DOHH2 (cell line): ENCODE measurements around the gene ZNF578.
A peak's percentile ranks its signal among the peaks of the same experiment; 100 is the strongest.

Source experiments
- H3F3A ChIP-seq: fragments of 200-600 bp; sonication (generic), shearing (Covaris generic); 2 replicates; pipeline ENCODE4 v1.6.0; 2016; ENCODE audit warnings: antibody characterized with exemption, mild to moderate bottlenecking; ENCODE audit not compliant: control insufficient read depth, insufficient read depth
- H3K27ac ChIP-seq: fragments of 200-600 bp; sonication (generic); 2 replicates; pipeline ENCODE4 v1.5.1; 2014; ENCODE audit warnings: low read depth, mild to moderate bottlenecking, low read length, moderate library complexity
- H3K27me3 ChIP-seq: fragments of 200-600 bp; sonication (generic); 2 replicates; pipeline ENCODE4 v1.6.1; 2014; ENCODE audit warnings: mild to moderate bottlenecking, low read length, mixed read lengths; ENCODE audit not compliant: control insufficient read depth
- H3K36me3 ChIP-seq: fragments of 200-600 bp; sonication (generic); 2 replicates; pipeline ENCODE4 v1.6.1; 2014; ENCODE audit warnings: mild to moderate bottlenecking, low read length, moderate library complexity, mixed read lengths; ENCODE audit not compliant: control insufficient read depth
- H3K4me1 ChIP-seq: fragments of 200-600 bp; sonication (generic); 2 replicates; pipeline ENCODE4 v1.6.1; 2014; ENCODE audit warnings: mild to moderate bottlenecking, low read length, mixed read lengths; ENCODE audit not compliant: control insufficient read depth
- H3K4me2 ChIP-seq: fragments of 200-600 bp; sonication (generic); 2 replicates; pipeline ENCODE4 v1.6.0; 2014; ENCODE audit warnings: mild to moderate bottlenecking, low read length, moderate library complexity
- H3K4me3 ChIP-seq: fragments of 200-600 bp; sonication (generic); 2 replicates; pipeline ENCODE4 v1.5.1; 2014; ENCODE audit warnings: mild to moderate bottlenecking, low read length, mixed read lengths
- H3K79me2 ChIP-seq: fragments of 200-600 bp; sonication (generic); 2 replicates; pipeline ENCODE4 v1.6.1; 2014; ENCODE audit warnings: mild to moderate bottlenecking, low read length, mixed read lengths; ENCODE audit not compliant: control insufficient read depth
- H3K9me2 ChIP-seq: fragments of 200-600 bp; sonication (generic); replicated peaks from 2 replicates; pipeline ENCODE4 v1.6.1; 2014; ENCODE audit warnings: mild to moderate bottlenecking, low read length, mixed read lengths; ENCODE audit not compliant: control insufficient read depth
- H3K9me3 ChIP-seq: fragments of 200-600 bp; sonication (generic); 2 replicates; pipeline ENCODE4 v1.6.1; 2014; ENCODE audit warnings: antibody characterized with exemption, low read length, mixed read lengths; ENCODE audit not compliant: control insufficient read depth, insufficient read depth
- H4K20me1 ChIP-seq: fragments of 200-600 bp; sonication (generic); 2 replicates; pipeline ENCODE4 v1.6.0; 2014; ENCODE audit warnings: low read depth, mild to moderate bottlenecking, antibody characterized with exemption, low read length, moderate library complexity; ENCODE audit not compliant: control insufficient read depth, insufficient read depth
- CTCF ChIP-seq: fragments of 200-600 bp; sonication (generic); IDR thresholded peaks from one replicate; pipeline ENCODE4 v1.5.1; 2014; ENCODE audit warnings: antibody characterized with exemption, mild to moderate bottlenecking, low read depth, low read length; ENCODE audit not compliant: poor library complexity, severe bottlenecking
- EZH2phosphoT487 ChIP-seq: fragments of 200-600 bp; sonication (generic); IDR thresholded peaks from 2 replicates; pipeline ENCODE4 v1.6.1; 2017; ENCODE audit warnings: borderline replicate concordance, mild to moderate bottlenecking, antibody characterized with exemption, low read length, moderate library complexity, mixed read lengths

Gene ZNF578

GRCh38 chr19:52522551-52522950 is 69.2 kb downstream of the ZNF578 start:
- no peaks in the 10 kb centered on the region for H3K36me3 ChIP-seq
- H3F3A ChIP-seq = no peaks in the 10 kb centered on the region
- no peaks in the 10 kb centered on the region for H3K9me2 ChIP-seq
- TF ChIP-seq EZH2phosphoT487 (no peak), CTCF (no peak)
- H3K27ac ChIP-seq = no peak overlapping the region
- H3K79me2 ChIP-seq = peaks cover under 1% of the 10 kb centered on the region
- H3K4me1 ChIP-seq = peaks cover 4% of the 10 kb centered on the region
- no peaks in the 10 kb centered on the region for H4K20me1 ChIP-seq
- H3K4me3 ChIP-seq = no peak overlapping the region
- no peaks in the 10 kb centered on the region for H3K27me3 ChIP-seq
- no peak overlapping the region for H3K4me2 ChIP-seq
- H3K9me3 ChIP-seq = no peaks in the 10 kb centered on the region

- Histone ChIP-seq H3K79me2 (peaks cover 16% of the 10 kb centered on the region), H3K9me2 (no peaks in the 10 kb centered on the region), H4K20me1 (no peaks in the 10 kb centered on the region), H3K27me3 (no peaks in the 10 kb centered on the region), H3K4me3 (no peak overlapping the region), H3K27ac (no peak overlapping the region), H3F3A (no peaks in the 10 kb centered on the region), H3K4me2 (no peak overlapping the region), H3K4me1 (peaks cover 14% of the 10 kb centered on the region), H3K36me3 (peaks cover 8% of the 10 kb centered on the region), H3K9me3 (no peaks in the 10 kb centered on the region)
- TF ChIP-seq CTCF = no peak
- no peak for TF ChIP-seq EZH2phosphoT487
Observed at GRCh38 chr19:52524086-52524485, 70.7 kb downstream of the ZNF578 start.

GRCh38 chr19:52527134-52527955 is 74.0 kb downstream of the ZNF578 start, which contains the start of gene ZNF808:
Gene ZNF808 (plus strand): TSS chr19:52527668. CDS start chr19:52543285, 15,617 bp downstream.
- peak within 1 kb of the TSS; percentile 99 for H3K4me2 ChIP-seq
- H3K9me2 ChIP-seq = no peaks in the 10 kb centered on the region
- no peaks in the 10 kb centered on the region for H3F3A ChIP-seq
- peaks cover 42% of the 10 kb centered on the region for H3K79me2 ChIP-seq
- H3K36me3 ChIP-seq = peaks cover 13% of the 10 kb centered on the region
- H3K27me3 ChIP-seq = no peaks in the 10 kb centered on the region
- peaks cover 17% of the 10 kb centered on the region for H3K4me1 ChIP-seq
- no peak for TF ChIP-seq EZH2phosphoT487
- peak; percentile 60 for TF ChIP-seq CTCF
- peak within 1 kb of the TSS; percentile 99 for H3K4me3 ChIP-seq
- H3K27ac ChIP-seq = peak within 1 kb of the TSS; percentile 49
- H4K20me1 ChIP-seq = no peaks in the 10 kb centered on the region
- H3K9me3 ChIP-seq = no peaks in the 10 kb centered on the region
